Cerebellar cortex (tissue), 1 donor: ENCODE results near the gene MSL3.

Source experiments
- DNase-seq: peaks from one replicate; pipeline ENCODE4 v3.0.0-alpha.2; 2015; ENCODE audit warnings: low spot score

Gene MSL3, protein sequence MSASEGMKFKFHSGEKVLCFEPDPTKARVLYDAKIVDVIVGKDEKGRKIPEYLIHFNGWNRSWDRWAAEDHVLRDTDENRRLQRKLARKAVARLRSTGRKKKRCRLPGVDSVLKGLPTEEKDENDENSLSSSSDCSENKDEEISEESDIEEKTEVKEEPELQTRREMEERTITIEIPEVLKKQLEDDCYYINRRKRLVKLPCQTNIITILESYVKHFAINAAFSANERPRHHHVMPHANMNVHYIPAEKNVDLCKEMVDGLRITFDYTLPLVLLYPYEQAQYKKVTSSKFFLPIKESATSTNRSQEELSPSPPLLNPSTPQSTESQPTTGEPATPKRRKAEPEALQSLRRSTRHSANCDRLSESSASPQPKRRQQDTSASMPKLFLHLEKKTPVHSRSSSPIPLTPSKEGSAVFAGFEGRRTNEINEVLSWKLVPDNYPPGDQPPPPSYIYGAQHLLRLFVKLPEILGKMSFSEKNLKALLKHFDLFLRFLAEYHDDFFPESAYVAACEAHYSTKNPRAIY

GRCh38 chrX:11757719-11758399 lies at the start of gene MSL3:
Gene MSL3, plus strand, starts transcription at chrX:11758237. Its CDS starts 27 bp downstream, at chrX:11758264.
- DNase-seq: peak; percentile 42

GRCh38 chrX:11722304-11722703 lies 35.7 kb upstream of the MSL3 start:
- no peak for DNase-seq

DNA sequence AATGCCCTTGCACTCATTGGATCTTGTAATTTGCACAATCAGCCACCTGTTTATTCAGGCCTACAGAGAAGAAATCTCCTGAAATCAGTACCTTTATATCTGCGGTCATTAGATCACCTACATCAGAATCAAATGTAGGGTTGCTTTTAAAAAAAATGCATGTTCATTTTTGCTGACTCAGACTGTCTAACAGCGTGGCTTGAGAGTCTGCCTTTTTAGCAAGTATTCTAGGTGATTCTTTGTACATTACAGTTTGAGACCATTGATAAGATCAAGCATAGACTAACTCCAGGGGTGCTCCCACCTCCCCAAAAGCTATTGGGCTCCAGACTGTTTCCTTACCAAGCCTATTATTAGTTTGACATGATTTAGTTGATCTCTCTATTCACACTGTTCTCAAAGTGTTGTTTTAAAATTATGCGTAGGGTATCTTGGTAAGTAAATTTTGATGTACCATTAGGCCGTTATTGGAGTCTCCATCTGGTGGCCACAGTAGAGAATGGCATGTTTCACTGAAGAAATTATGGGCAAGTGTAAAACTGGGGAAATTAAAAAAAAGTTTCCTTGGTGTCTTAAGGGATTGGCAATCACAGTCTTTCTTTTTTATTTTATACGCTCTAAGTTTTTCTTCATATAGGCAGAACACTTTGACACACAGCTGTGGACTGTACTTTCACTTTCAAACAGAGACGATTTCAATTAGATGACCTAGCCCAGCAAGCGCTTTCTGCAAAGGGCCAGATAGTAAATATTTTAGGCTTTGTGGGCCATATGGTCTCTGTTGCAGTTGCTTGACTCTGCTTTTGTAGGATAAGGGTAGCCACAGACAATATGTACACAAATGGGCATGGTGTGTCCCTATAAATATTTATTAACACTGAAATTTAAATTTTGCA lies 33.7 kb upstream of the MSL3 start:
- peak; percentile 11 for DNase-seq

DNA sequence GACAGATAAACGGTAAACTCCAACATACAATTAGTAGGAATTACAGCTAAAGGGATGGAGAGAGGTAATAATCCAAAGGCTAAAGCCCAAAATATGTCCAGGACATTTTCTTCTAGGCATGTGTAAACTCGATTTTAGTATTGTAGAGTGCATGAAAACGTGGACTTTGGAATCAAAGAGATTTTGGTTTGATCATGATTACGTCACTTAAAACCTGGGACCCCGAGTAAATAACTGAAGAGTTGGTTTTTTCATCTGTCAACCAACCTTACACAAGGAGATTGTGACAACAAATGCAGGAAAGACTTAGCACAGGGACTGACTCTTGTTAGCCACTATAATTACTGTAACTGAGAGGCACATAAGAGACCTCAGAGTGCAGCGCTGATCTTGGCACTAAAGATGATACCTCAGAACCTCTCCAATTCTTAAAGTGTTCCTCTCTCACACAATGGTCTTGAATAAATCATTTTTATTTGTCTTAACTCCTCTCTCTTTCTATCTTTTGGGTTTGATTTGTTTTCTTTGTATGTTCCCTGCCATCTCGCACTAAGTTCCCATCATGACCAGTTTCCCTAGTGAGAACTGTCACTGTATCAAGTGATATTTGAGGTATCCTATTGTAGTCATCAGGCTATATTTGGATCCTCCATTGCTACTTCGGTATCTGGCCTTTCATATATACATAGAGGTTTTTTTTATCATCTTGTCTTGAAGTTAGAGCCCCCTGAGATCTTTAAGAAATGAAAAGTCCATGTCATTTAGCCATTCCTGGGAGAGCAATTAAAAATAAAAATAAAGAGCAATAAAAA lies 32.2 kb upstream of the MSL3 start:
- DNase-seq: no peak

- no peak for DNase-seq
Observed at GRCh38 chrX:11728556-11728955, 29.5 kb upstream of the MSL3 start.

GRCh38 chrX:11733614-11734013 lies 24.4 kb upstream of the MSL3 start:
- DNase-seq: no peak

DNA sequence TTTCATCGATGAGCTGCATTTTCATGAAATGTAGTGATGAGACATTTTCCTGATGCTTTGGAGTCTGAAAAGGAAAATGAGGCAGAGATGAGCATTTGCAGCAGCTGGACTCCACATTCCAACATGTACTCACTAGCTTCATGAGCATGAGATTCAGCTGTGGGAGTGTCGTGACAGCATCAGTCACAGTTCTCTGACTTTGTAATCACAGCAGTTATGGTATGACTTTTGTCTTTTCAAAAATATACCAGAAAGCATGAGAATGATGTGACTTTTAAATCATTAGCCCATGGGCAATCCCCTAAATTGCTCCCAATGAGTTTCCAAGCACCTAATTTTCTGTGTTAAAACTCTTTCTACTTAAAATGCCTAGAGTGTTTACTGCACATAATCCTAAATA lies 18.3 kb upstream of the MSL3 start:
- DNase-seq: no peak

DNA sequence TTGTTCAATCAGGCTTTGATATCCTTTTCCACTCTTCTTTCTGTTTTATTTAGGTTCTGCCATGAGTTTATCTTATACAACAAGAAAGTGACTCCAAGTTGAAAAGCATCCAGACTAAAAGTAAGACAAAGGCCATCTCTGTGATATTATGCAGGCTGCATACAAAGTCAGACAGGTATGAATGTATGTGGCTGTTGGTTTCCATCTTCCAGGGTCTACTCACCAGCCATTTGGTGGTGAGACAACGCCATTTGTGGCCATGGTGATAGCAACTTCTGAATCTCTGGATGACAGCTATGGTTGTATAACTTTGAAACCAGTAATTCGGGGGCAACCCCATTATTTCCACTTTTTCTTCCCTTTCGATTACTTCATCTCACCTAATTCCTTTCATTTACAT lies 17.2 kb upstream of the MSL3 start:
- DNase-seq: no peak

- no peak for DNase-seq
Observed at GRCh38 chrX:11741574-11741973, 16.5 kb upstream of the MSL3 start.

GRCh38 chrX:11745881-11746280 lies 12.2 kb upstream of the MSL3 start:
- peak; percentile 50 for DNase-seq

DNA sequence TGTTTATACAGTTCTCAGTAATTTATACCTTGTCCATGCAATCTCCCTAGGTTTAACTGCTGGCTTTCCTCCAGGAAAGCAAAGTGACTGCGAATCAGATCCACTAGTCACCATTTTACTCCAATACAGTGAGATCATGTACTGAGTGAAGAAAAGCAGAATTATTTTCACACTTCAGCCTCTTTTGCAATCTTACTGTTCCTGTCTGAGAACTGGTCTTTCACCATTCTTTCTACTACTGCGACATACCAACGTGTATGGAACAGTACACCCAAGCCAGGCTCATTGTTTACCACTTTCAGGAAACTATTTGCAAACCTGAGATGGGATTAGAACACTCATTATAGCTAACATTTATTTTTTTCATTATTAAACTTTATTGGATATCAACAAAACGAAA lies 8.0 kb upstream of the MSL3 start:
- no peak for DNase-seq

DNA sequence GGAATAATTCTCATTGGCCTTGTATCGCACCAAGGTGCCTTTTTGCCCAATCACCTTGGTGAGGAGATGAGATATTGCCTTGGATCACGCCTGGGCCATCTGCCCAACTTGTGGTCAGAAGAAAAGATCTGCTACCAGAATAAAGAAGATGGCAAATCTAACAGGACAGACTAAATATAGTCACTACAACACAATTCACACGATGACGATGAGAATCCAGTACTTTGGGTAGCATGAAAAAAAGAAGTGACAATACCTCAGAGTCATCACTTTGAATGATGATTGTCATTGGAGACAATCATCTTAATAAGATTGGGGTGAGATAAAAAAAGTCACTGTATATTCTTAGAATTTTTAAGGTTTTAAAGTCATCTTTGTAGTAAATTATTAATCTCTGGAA lies 7.3 kb upstream of the MSL3 start:
- DNase-seq: no peak

DNA sequence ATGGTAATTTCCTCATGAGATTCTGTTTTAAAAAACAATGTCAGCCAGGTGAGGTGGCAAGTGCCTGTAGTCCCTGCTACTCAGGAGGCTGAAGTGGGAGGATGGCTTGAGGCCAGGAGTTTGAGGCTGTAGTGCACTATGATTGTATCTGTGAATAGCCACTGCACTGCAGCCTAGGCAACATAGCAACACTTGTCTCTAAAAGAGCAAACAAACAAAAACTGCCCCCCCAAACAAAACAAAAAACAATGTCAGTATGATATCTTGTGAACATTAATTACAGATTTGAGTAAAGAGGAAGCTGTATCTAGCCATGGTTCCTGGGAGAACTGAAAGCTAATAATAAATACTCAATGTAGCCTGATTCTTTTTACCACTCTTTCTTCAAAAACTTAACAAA lies 6.8 kb upstream of the MSL3 start:
- no peak for DNase-seq

DNA sequence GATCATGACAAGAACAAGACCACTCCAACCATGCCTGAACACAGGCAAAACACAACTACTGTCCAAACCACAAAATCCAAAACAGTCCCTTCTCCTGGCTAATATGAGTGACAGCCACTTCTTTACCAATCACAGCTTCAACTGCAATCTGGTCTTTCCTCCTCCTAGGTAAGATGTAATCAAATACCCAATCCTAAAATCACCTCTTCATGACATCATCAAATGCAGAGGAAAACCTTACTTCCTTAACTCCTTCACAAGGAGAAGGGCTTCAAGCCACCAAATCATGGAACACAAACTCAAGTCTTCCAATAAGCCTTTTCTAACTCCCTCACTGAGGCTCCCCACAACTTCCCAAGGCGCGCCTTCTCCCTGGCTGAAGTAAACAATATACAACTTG lies 4.4 kb upstream of the MSL3 start:
- no peak for DNase-seq

GRCh38 chrX:11754958-11755645 lies 2.9 kb upstream of the MSL3 start:
- no peak for DNase-seq

GRCh38 chrX:11755724-11756123 lies 2.3 kb upstream of the MSL3 start:
- no peak for DNase-seq

GRCh38 chrX:11756354-11757318 lies 1.4 kb upstream of the MSL3 start:
- no peak for DNase-seq

- DNase-seq: no peak
Observed at GRCh38 chrX:11757397-11757718, 679 bp upstream of the MSL3 start.

DNA sequence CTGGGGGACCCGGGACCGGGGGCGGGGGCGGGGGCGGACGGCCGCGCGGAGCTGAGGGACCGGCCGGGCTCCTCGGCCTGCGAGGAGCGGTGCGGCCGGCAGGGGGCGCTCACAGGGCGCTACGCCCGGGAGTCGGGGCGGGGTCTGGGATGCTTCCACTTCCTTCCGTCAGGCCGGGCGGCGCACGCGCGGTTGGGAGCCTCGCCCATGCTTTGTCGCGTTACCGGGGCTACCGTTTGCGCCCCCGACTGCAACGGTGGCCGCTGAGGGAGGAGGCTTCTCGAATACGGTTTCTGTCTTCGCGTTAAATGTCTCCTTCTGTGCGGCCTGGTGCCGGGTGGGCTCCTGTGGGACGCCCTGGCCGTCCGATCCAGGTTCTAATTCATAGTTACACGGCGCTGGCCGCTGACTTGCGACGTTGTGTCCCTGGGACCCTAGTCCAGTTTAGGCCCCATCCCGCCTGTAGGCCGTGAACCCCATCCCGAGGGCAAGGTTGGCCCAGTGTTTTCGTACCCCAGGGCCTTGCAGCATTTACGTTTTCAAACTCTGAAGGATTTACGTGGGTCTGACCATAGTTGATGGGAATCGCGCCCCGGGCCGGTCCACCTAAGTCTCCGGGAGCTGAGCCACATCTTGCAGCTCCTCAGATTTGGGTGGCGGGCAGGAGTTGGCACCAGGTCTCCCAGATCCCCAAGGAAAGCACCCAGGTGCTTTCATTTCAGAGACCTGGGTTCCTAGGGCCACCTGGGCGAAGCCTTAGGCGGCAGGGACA lies 549 bp downstream of the MSL3 start:
- DNase-seq: peak; percentile 71
